HepG2 (cell line): ENCODE data around the gene CSE1L. TPM values are rescaled to one million over a fixed set of nuclear protein-coding genes. Genes with fewer than 3 reads are reported as not detected.
A peak's percentile ranks its signal among the peaks of the same experiment; 100 is the strongest.

Experiments used
- CEBPB ChIP-seq: IDR thresholded peaks from 2 replicates; pipeline ENCODE4 v1.6.1; 2011; ENCODE audit warnings: low read depth, low read length, improper control_type of control experiment, borderline replicate concordance
- DMAP1 ChIP-seq: IDR thresholded peaks from 2 replicates; pipeline ENCODE4 v1.6.1; 2016
- JUNB ChIP-seq: sonication (generic); formaldehyde crosslinking; IDR thresholded peaks from 2 replicates; pipeline ENCODE4 v1.8.0; 2022; ENCODE audit warnings: missing genetic modification reagents, mild to moderate bottlenecking, borderline replicate concordance
- MTF2 ChIP-seq: sonication (generic); formaldehyde crosslinking; IDR thresholded peaks from 2 replicates; pipeline ENCODE4 v1.5.0; 2020; ENCODE audit warnings: missing genetic modification reagents, borderline replicate concordance
- NR1H2 ChIP-seq: sonication (generic); formaldehyde crosslinking; IDR thresholded peaks from 2 replicates; pipeline ENCODE4 v1.8.1; 2022; ENCODE audit warnings: low read depth, missing genetic modification reagents, borderline replicate concordance
- REL ChIP-seq: sonication (generic); formaldehyde crosslinking; conservative IDR thresholded peaks from 2 replicates; pipeline ENCODE4 v1.8.0; 2022; ENCODE audit warnings: mild to moderate bottlenecking, missing genetic modification reagents, moderate library complexity
- SATB2 ChIP-seq: sonication (generic); formaldehyde crosslinking; IDR thresholded peaks from 2 replicates; pipeline ENCODE4 v1.5.0; 2020; ENCODE audit warnings: missing genetic modification reagents
- TCF12 ChIP-seq, 2 experiments: fragments of 450-650 bp in 1 of 2; sonication (generic) in 1 of 2; formaldehyde crosslinking in 1 of 2; IDR thresholded peaks; 2 replicates each; pipeline versions ENCODE4 v1.6.1 to v1.8.0; 2017 to 2022; ENCODE audit warnings: antibody characterized with exemption in 1 of 2, mild to moderate bottlenecking in 1 of 2, missing genetic modification reagents in 1 of 2, moderate library complexity in 1 of 2
- TOE1 ChIP-seq: sonication (generic); formaldehyde crosslinking; IDR thresholded peaks from 2 replicates; pipeline ENCODE4 v1.4.0; 2020; ENCODE audit warnings: mild to moderate bottlenecking, missing genetic modification reagents
- ZBED4 ChIP-seq: sonication (generic); formaldehyde crosslinking; IDR thresholded peaks from 2 replicates; pipeline ENCODE4 v1.4.0; 2020; ENCODE audit warnings: missing genetic modification reagents, borderline replicate concordance
- ZKSCAN5 ChIP-seq: sonication (generic); formaldehyde crosslinking; IDR thresholded peaks from 2 replicates; pipeline ENCODE4 v1.5.1; 2020; ENCODE audit warnings: mild to moderate bottlenecking, missing genetic modification reagents
- ZNF431 ChIP-seq: sonication (generic); formaldehyde crosslinking; IDR thresholded peaks from 2 replicates; pipeline ENCODE4 v1.9.0; 2022; ENCODE audit warnings: missing genetic modification reagents, low read depth, mild to moderate bottlenecking, borderline replicate concordance
- ZNF513 ChIP-seq: sonication (generic); formaldehyde crosslinking; conservative IDR thresholded peaks from 2 replicates; pipeline ENCODE4 v1.5.0; 2020; ENCODE audit warnings: missing genetic modification reagents
- polyA plus RNA-seq, 8 experiments: library from polyadenylated mRNA; depleted of rRNA in 3 of 8; stranded (reverse) in 7 of 8; unstranded in 1 of 8; fragments of >200 nt; fragmentation: Illumina TruSeq in 4 of 8; extraction: Trizol in 4 of 8; gene quantifications; 2 replicates each; pipeline versions ENCODE4 v1.2.1 to v1.2.3, GENCODE V29; 2011 to 2016; ENCODE audit warnings: low read depth in 4 of 8, missing spikeins in 1 of 8, mixed read lengths in 1 of 8; ENCODE audit not compliant: insufficient read depth in 1 of 8
- total RNA-seq, 5 experiments: library from RNA; depleted of rRNA; stranded (reverse); fragments of >200 nt; fragmentation: Illumina TruSeq; extraction: Trizol; gene quantifications; 2 replicates each; pipeline ENCODE4 v1.2.3, GENCODE V29; 2016; ENCODE audit warnings: low read depth in 1 of 5
- TF ChIP-seq, protein P1 (sequence below): sonication (generic); formaldehyde crosslinking; IDR thresholded peaks from 2 replicates; pipeline ENCODE4 v1.4.0; 2020; ENCODE audit warnings: mild to moderate bottlenecking, missing genetic modification reagents
- TF ChIP-seq, protein P2 (sequence below): sonication (generic); formaldehyde crosslinking; IDR thresholded peaks from 2 replicates; pipeline ENCODE4 v1.4.0; 2020; ENCODE audit warnings: mild to moderate bottlenecking, missing genetic modification reagents

The CSE1L gene
- total and polyA plus RNA-seq, 2 of the 13 experiments (the other 11 are each of a cell fraction or from before 2014, with no cell fraction given) = 56.9 to 258 TPM

- TF ChIP-seq ZBED4 (CRISPR knock-in tag) (no peak; the same call in none of the 2 replicates), ZNF431 (CRISPR knock-in tag) (peak; percentile 23), MTF2 (CRISPR knock-in tag) (no peak), CEBPB (no peak), ZNF513 (peak; percentile 93), ZKSCAN5 (0 out of 2 replicates have a peak, but pooled peaks have one; percentile 59), JUNB (CRISPR knock-in tag) (no peak; the same call in 1 of the 2 replicates), NR1H2 (no peak; the same call in 1 of the 2 replicates), REL (CRISPR knock-in tag) (peak; percentile 84), TOE1 (CRISPR knock-in tag) (no peak; the same call in none of the 2 replicates), DMAP1 (CRISPR knock-in tag) (peak; percentile 99), SATB2 (CRISPR knock-in tag) (peak; percentile 89; the same call in 1 of the 2 replicates), TCF12 (IDR thresholded peaks at IDR 0.05) (no peak), TCF12 (CRISPR knock-in tag; IDR thresholded peaks at IDR 0.05) (peak; percentile 87)
- TF ChIP-seq, protein P1, sequence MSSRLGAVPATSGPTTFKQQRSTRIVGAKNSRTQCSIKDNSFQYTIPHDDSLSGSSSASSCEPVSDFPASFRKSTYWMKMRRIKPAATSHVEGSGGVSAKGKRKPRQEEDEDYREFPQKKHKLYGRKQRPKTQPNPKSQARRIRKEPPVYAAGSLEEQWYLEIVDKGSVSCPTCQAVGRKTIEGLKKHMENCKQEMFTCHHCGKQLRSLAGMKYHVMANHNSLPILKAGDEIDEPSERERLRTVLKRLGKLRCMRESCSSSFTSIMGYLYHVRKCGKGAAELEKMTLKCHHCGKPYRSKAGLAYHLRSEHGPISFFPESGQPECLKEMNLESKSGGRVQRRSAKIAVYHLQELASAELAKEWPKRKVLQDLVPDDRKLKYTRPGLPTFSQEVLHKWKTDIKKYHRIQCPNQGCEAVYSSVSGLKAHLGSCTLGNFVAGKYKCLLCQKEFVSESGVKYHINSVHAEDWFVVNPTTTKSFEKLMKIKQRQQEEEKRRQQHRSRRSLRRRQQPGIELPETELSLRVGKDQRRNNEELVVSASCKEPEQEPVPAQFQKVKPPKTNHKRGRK (CRISPR knock-in tag) = no peak; the same call in 1 of the 2 replicates
- TF ChIP-seq, protein P2, sequence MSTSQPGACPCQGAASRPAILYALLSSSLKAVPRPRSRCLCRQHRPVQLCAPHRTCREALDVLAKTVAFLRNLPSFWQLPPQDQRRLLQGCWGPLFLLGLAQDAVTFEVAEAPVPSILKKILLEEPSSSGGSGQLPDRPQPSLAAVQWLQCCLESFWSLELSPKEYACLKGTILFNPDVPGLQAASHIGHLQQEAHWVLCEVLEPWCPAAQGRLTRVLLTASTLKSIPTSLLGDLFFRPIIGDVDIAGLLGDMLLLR = peak; percentile 87; the same call in 1 of the 2 replicates
Measured at GRCh38 chr20:49046087-49046900, at the start of gene CSE1L (continued).
